DOHH2 (cell line): ENCODE measurements around the gene UBE2B.
A peak's percentile ranks its signal among the peaks of the same experiment; 100 is the strongest.

Source experiments
- H3F3A ChIP-seq: fragments of 200-600 bp; sonication (generic), shearing (Covaris generic); 2 replicates; pipeline ENCODE4 v1.6.0; 2016; ENCODE audit warnings: antibody characterized with exemption, mild to moderate bottlenecking; ENCODE audit not compliant: control insufficient read depth, insufficient read depth
- H3K27ac ChIP-seq: fragments of 200-600 bp; sonication (generic); 2 replicates; pipeline ENCODE4 v1.5.1; 2014; ENCODE audit warnings: low read depth, mild to moderate bottlenecking, low read length, moderate library complexity
- H3K27me3 ChIP-seq: fragments of 200-600 bp; sonication (generic); 2 replicates; pipeline ENCODE4 v1.6.1; 2014; ENCODE audit warnings: mild to moderate bottlenecking, low read length, mixed read lengths; ENCODE audit not compliant: control insufficient read depth
- H3K36me3 ChIP-seq: fragments of 200-600 bp; sonication (generic); 2 replicates; pipeline ENCODE4 v1.6.1; 2014; ENCODE audit warnings: mild to moderate bottlenecking, low read length, moderate library complexity, mixed read lengths; ENCODE audit not compliant: control insufficient read depth
- H3K4me1 ChIP-seq: fragments of 200-600 bp; sonication (generic); 2 replicates; pipeline ENCODE4 v1.6.1; 2014; ENCODE audit warnings: mild to moderate bottlenecking, low read length, mixed read lengths; ENCODE audit not compliant: control insufficient read depth
- H3K4me2 ChIP-seq: fragments of 200-600 bp; sonication (generic); 2 replicates; pipeline ENCODE4 v1.6.0; 2014; ENCODE audit warnings: mild to moderate bottlenecking, low read length, moderate library complexity
- H3K4me3 ChIP-seq: fragments of 200-600 bp; sonication (generic); 2 replicates; pipeline ENCODE4 v1.5.1; 2014; ENCODE audit warnings: mild to moderate bottlenecking, low read length, mixed read lengths
- H3K79me2 ChIP-seq: fragments of 200-600 bp; sonication (generic); 2 replicates; pipeline ENCODE4 v1.6.1; 2014; ENCODE audit warnings: mild to moderate bottlenecking, low read length, mixed read lengths; ENCODE audit not compliant: control insufficient read depth
- H3K9me2 ChIP-seq: fragments of 200-600 bp; sonication (generic); replicated peaks from 2 replicates; pipeline ENCODE4 v1.6.1; 2014; ENCODE audit warnings: mild to moderate bottlenecking, low read length, mixed read lengths; ENCODE audit not compliant: control insufficient read depth
- H3K9me3 ChIP-seq: fragments of 200-600 bp; sonication (generic); 2 replicates; pipeline ENCODE4 v1.6.1; 2014; ENCODE audit warnings: antibody characterized with exemption, low read length, mixed read lengths; ENCODE audit not compliant: control insufficient read depth, insufficient read depth
- H4K20me1 ChIP-seq: fragments of 200-600 bp; sonication (generic); 2 replicates; pipeline ENCODE4 v1.6.0; 2014; ENCODE audit warnings: low read depth, mild to moderate bottlenecking, antibody characterized with exemption, low read length, moderate library complexity; ENCODE audit not compliant: control insufficient read depth, insufficient read depth
- EZH2phosphoT487 ChIP-seq: fragments of 200-600 bp; sonication (generic); IDR thresholded peaks from 2 replicates; pipeline ENCODE4 v1.6.1; 2017; ENCODE audit warnings: borderline replicate concordance, mild to moderate bottlenecking, antibody characterized with exemption, low read length, moderate library complexity, mixed read lengths
- TF ChIP-seq, protein P1 (sequence below): fragments of 200-600 bp; sonication (generic); IDR thresholded peaks from one replicate; pipeline ENCODE4 v1.5.1; 2014; ENCODE audit warnings: antibody characterized with exemption, mild to moderate bottlenecking, low read depth, low read length; ENCODE audit not compliant: poor library complexity, severe bottlenecking

The UBE2B gene

DNA sequence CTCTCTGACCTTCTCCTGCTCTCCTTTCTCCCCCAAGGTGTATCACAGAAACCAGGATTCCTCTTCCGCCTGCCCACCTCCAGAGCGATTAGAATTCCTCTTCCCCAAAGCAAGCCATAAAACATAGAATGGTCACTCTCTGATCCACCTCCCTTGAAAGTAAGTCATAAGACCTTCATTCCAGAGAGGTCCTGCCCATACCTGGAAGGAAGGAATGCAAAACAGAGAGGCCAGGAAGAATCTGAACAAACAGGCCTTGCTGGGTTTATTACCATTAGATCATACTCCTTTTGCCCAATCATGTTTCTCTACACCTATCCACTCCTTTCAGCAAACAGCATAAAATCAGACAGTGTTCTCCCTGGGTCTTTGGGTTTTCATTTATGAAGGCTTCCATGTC, 25.4 kb upstream of the UBE2B start:
- Histone ChIP-seq H3F3A (no peaks in the 10 kb centered on the region), H3K36me3 (no peaks in the 10 kb centered on the region), H3K27me3 (no peaks in the 10 kb centered on the region), H3K4me1 (peaks cover 6% of the 10 kb centered on the region; the same call in 1 of the 2 replicates), H3K79me2 (no peaks in the 10 kb centered on the region), H3K9me3 (no peaks in the 10 kb centered on the region), H3K9me2 (no peaks in the 10 kb centered on the region), H3K27ac (no peak overlapping the region), H3K4me3 (no peak overlapping the region), H3K4me2 (no peak overlapping the region), H4K20me1 (no peaks in the 10 kb centered on the region)
- TF ChIP-seq EZH2phosphoT487, result no peak
- TF ChIP-seq, protein P1, sequence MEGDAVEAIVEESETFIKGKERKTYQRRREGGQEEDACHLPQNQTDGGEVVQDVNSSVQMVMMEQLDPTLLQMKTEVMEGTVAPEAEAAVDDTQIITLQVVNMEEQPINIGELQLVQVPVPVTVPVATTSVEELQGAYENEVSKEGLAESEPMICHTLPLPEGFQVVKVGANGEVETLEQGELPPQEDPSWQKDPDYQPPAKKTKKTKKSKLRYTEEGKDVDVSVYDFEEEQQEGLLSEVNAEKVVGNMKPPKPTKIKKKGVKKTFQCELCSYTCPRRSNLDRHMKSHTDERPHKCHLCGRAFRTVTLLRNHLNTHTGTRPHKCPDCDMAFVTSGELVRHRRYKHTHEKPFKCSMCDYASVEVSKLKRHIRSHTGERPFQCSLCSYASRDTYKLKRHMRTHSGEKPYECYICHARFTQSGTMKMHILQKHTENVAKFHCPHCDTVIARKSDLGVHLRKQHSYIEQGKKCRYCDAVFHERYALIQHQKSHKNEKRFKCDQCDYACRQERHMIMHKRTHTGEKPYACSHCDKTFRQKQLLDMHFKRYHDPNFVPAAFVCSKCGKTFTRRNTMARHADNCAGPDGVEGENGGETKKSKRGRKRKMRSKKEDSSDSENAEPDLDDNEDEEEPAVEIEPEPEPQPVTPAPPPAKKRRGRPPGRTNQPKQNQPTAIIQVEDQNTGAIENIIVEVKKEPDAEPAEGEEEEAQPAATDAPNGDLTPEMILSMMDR, result no peak

DNA sequence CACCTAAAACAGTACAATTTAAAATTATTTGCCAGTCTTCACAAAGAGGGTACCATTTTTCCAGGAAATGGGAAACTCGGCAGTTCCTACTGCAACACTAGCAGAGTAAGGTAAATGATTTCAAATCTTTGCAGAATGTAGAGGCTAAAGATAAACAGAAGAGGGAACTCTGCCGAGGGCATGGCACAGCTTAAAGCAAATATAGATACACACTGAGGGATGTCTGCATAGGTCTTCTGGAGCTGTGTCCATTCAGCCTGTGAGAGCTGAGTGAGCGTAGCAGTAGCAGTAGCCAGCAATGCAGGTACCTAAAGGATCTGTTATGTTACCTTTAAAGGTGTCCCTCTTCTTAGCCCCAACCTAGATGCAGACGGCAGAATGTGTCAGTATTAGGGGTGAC, 21.9 kb upstream of the UBE2B start:
- H3F3A ChIP-seq, result no peaks in the 10 kb centered on the region
- H3K9me2 ChIP-seq, result no peaks in the 10 kb centered on the region
- no peaks in the 10 kb centered on the region for H3K9me3 ChIP-seq
- no peaks in the 10 kb centered on the region for H3K27me3 ChIP-seq
- H3K4me2 ChIP-seq, result no peak overlapping the region
- no peaks in the 10 kb centered on the region for H3K79me2 ChIP-seq
- TF ChIP-seq EZH2phosphoT487, result no peak
- TF ChIP-seq, protein P1, result no peak
- no peak overlapping the region for H3K27ac ChIP-seq
- no peaks in the 10 kb centered on the region for H3K4me1 ChIP-seq
- H3K4me3 ChIP-seq, result no peak overlapping the region
- H4K20me1 ChIP-seq, result no peaks in the 10 kb centered on the region
- H3K36me3 ChIP-seq, result no peaks in the 10 kb centered on the region

- H3F3A ChIP-seq, result no peaks in the 10 kb centered on the region
- no peaks in the 10 kb centered on the region for H3K36me3 ChIP-seq
- no peak overlapping the region for H3K4me3 ChIP-seq
- no peaks in the 10 kb centered on the region for H3K4me1 ChIP-seq
- H3K27ac ChIP-seq, result no peak overlapping the region
- no peaks in the 10 kb centered on the region for H3K27me3 ChIP-seq
- H3K79me2 ChIP-seq, result no peaks in the 10 kb centered on the region
- H3K9me2 ChIP-seq, result no peaks in the 10 kb centered on the region
- TF ChIP-seq EZH2phosphoT487, result no peak
- TF ChIP-seq, protein P1, result no peak
- no peak overlapping the region for H3K4me2 ChIP-seq
- no peaks in the 10 kb centered on the region for H3K9me3 ChIP-seq
- no peaks in the 10 kb centered on the region for H4K20me1 ChIP-seq
Measured at GRCh38 chr5:134355681-134356080, 15.7 kb upstream of the UBE2B start.

- 0 out of 2 replicates have a peak overlapping the region, but pooled peaks have one; percentile 5 for H3K4me3 ChIP-seq
- TF ChIP-seq EZH2phosphoT487, result no peak
- TF ChIP-seq, protein P1, result no peak
- peaks cover 6% of the 10 kb centered on the region for H3F3A ChIP-seq
- peaks cover 30% of the 10 kb centered on the region for H3K4me1 ChIP-seq
- H3K9me2 ChIP-seq, result no peaks in the 10 kb centered on the region
- peak overlapping the region; percentile 74 for H3K4me2 ChIP-seq
- H3K36me3 ChIP-seq, result peaks cover 9% of the 10 kb centered on the region
- H3K9me3 ChIP-seq, result no peaks in the 10 kb centered on the region
- H3K79me2 ChIP-seq, result peaks cover 37% of the 10 kb centered on the region
- no peaks in the 10 kb centered on the region for H3K27me3 ChIP-seq
- H4K20me1 ChIP-seq, result no peaks in the 10 kb centered on the region
- no peak overlapping the region for H3K27ac ChIP-seq
Measured at GRCh38 chr5:134365604-134366003, 5.8 kb upstream of the UBE2B start.
